Endodermal cell (in vitro differentiated cells): Measurements from ENCODE around the gene FLT3. TPM values are rescaled to one million over a fixed set of nuclear protein-coding genes. Genes with fewer than 3 reads are reported as not detected.
"Not testable (repeated sequence)": the region's sequence is repeated elsewhere in the genome, so short reads cannot be mapped to it uniquely, and the experiment has no call there.

Experiments used
- DNase-seq: peaks from one replicate; pipeline ENCODE4 v3.0.0-alpha.2; 2017
- H3K27ac ChIP-seq: 2 replicates; pipeline ENCODE4 v1.5.1; 2013; ENCODE audit warnings: mild to moderate bottlenecking, low read depth, low read length, moderate library complexity
- H3K27me3 ChIP-seq: 2 replicates; pipeline ENCODE4 v1.6.1; 2013; ENCODE audit warnings: mild to moderate bottlenecking, low read length, moderate library complexity; ENCODE audit not compliant: insufficient read depth, control insufficient read depth, poor library complexity, severe bottlenecking
- H3K36me3 ChIP-seq: 2 replicates; pipeline ENCODE4 v1.7.0; 2013; ENCODE audit warnings: mild to moderate bottlenecking, low read length, moderate library complexity; ENCODE audit not compliant: control insufficient read depth, insufficient read depth
- H3K4me1 ChIP-seq: one replicate; pipeline ENCODE4 v1.7.0; 2013; ENCODE audit warnings: low read length; ENCODE audit not compliant: control insufficient read depth, insufficient read depth
- H3K4me3 ChIP-seq: 2 replicates; pipeline ENCODE4 v1.5.1; 2013; ENCODE audit warnings: mild to moderate bottlenecking, low read length, moderate library complexity
- H3K9ac ChIP-seq: 2 replicates; pipeline ENCODE4 v1.6.1; 2013; ENCODE audit warnings: mild to moderate bottlenecking, low read length, moderate library complexity; ENCODE audit not compliant: poor library complexity, severe bottlenecking; ENCODE audit errors: extremely low read depth
- H3K9me3 ChIP-seq: 2 replicates; pipeline ENCODE4 v1.6.1; 2013; ENCODE audit warnings: mild to moderate bottlenecking, low read length, moderate library complexity; ENCODE audit not compliant: control insufficient read depth
- H3K27ac Mint-ChIP-seq: 2 replicates; pipeline ENCODE4 v1.8.0; 2020; ENCODE audit warnings: mixed read lengths
- H3K27me3 Mint-ChIP-seq: 2 replicates; pipeline ENCODE4 v1.8.0; 2021; ENCODE audit warnings: mild to moderate bottlenecking, mixed read lengths; ENCODE audit not compliant: insufficient read depth
- H3K36me3 Mint-ChIP-seq: 2 replicates; pipeline ENCODE4 v1.8.0; 2020; ENCODE audit warnings: low read depth, mixed read lengths
- H3K4me1 Mint-ChIP-seq: 2 replicates; pipeline ENCODE4 v1.8.0; 2020; ENCODE audit warnings: mixed read lengths
- H3K4me3 Mint-ChIP-seq: 2 replicates; pipeline ENCODE4 v1.8.0; 2020; ENCODE audit warnings: mild to moderate bottlenecking, moderate library complexity, mixed read lengths
- H3K9me3 Mint-ChIP-seq: 2 replicates; pipeline ENCODE4 v1.8.0; 2020; ENCODE audit warnings: mild to moderate bottlenecking, mixed read lengths
- CTCF ChIP-seq: fragments of 200-600 bp; sonication (generic); conservative IDR thresholded peaks from 2 replicates; pipeline ENCODE4 v1.5.0; 2021; ENCODE audit warnings: antibody characterized with exemption, mild to moderate bottlenecking
- WGBS, 2 experiments: methylation state at CpG; one replicate each; pipeline versions ENCODE4 v1.1.5 to v1.1.7; 2013; ENCODE audit warnings: missing lambda C conversion rate in 2 of 2, mixed read lengths in 1 of 2; ENCODE audit not compliant: insufficient coverage in 1 of 2, insufficient read length in 1 of 2; 5-methylcytosine and 5-hydroxymethylcytosine counted together
- total RNA-seq, 2 donors: library from RNA; stranded (reverse); fragmentation: NEBNext Ultra II Directional in 1 of 2; extraction: Animal tissue kit (Norgen Biotek cat#: 25700) in 1 of 2; gene quantifications; 2 replicates in 1 of 2; 3 replicates in 1 of 2; pipeline ENCODE4 v1.2.1, GENCODE V29; 2021

Gene FLT3
- total RNA-seq, 2 donors from 2014 or later = 0.09 to 0.13 TPM

GRCh38 chr13:28110414-28110813, 10.0 kb upstream of the FLT3 start:
- no peak for TF ChIP-seq CTCF
- DNase-seq = no peak
- Histone ChIP-seq H3K36me3 (no peaks in the 10 kb centered on the region), H3K4me1 (no peaks in the 10 kb centered on the region), H3K27ac (no peak overlapping the region), H3K9ac (no peak overlapping the region), H3K27me3 (no peaks in the 10 kb centered on the region), H3K4me3 (no peak overlapping the region), H3K9me3 (no peaks in the 10 kb centered on the region)
- Mint-ChIP-seq H3K9me3 (no peaks in the 10 kb centered on the region), H3K36me3 (no peaks in the 10 kb centered on the region), H3K27ac (no peak overlapping the region), H3K4me3 (no peak overlapping the region), H3K4me1 (peaks cover 4% of the 10 kb centered on the region), H3K27me3 (peaks cover 4% of the 10 kb centered on the region)
- 90 to 96% methylated on average over 1 to 2 of the region's 3 CpGs for WGBS, 2 experiments

- no peak for TF ChIP-seq CTCF
- Mint-ChIP-seq H3K27me3 (peaks cover 32% of the 10 kb centered on the region), H3K4me3 (no peak overlapping the region), H3K4me1 (peaks cover 4% of the 10 kb centered on the region), H3K9me3 (no peaks in the 10 kb centered on the region), H3K36me3 (no peaks in the 10 kb centered on the region), H3K27ac (no peak overlapping the region)
- H3K27me3 ChIP-seq = peaks cover 17% of the 10 kb centered on the region
- H3K4me1 ChIP-seq = no peaks in the 10 kb centered on the region
- no peak overlapping the region for H3K27ac ChIP-seq
- no peaks in the 10 kb centered on the region for H3K9me3 ChIP-seq
- H3K36me3 ChIP-seq = no peaks in the 10 kb centered on the region
- no peak overlapping the region for H3K4me3 ChIP-seq
- DNase-seq = no peak
- no peak overlapping the region for H3K9ac ChIP-seq
- 71% methylated on average over 1 of the region's 1 CpG; no CpG with 5 or more reads in 1 of the 2 experiments for WGBS, 2 experiments
Measured at GRCh38 chr13:28106976-28107375, 6.6 kb upstream of the FLT3 start.

GRCh38 chr13:28101886-28102285, 1.5 kb upstream of the FLT3 start:
- not testable (repeated sequence) for H3K36me3 ChIP-seq, H3K4me3 ChIP-seq, DNase-seq, H3K27ac Mint-ChIP-seq, H3K9me3 ChIP-seq, H3K4me1 Mint-ChIP-seq, H3K9me3 Mint-ChIP-seq, H3K4me1 ChIP-seq, H3K27ac ChIP-seq, H3K36me3 Mint-ChIP-seq, H3K9ac ChIP-seq, H3K4me3 Mint-ChIP-seq
- 82 to 94% methylated on average over 4 of the region's 4 CpGs for WGBS, 2 experiments
- peaks cover 67% of the 10 kb centered on the region for H3K27me3 ChIP-seq
- H3K27me3 Mint-ChIP-seq = peaks cover 73% of the 10 kb centered on the region
